MM.1S (cell line): Measurements from ENCODE around the gene ARRDC3.

Source experiments
- DNase-seq: peaks from one replicate; pipeline ENCODE4 v3.0.0-alpha.2; 2015
- H2AFZ ChIP-seq: fragments of 300-600 bp; sonication (generic); 2 replicates; pipeline ENCODE4 v1.6.0; 2016; ENCODE audit warnings: antibody characterized with exemption, low read length
- H3F3A ChIP-seq: fragments of 300-600 bp; sonication (generic); 2 replicates; pipeline ENCODE4 v1.6.1; 2016; ENCODE audit warnings: mild to moderate bottlenecking, antibody characterized with exemption, low read length, moderate library complexity, mixed read lengths; ENCODE audit not compliant: insufficient read depth
- H3K27ac ChIP-seq: fragments of 300-600 bp; sonication (generic); 2 replicates; pipeline ENCODE4 v1.5.1; 2016; ENCODE audit warnings: mild to moderate bottlenecking, low read length
- H3K27me3 ChIP-seq: fragments of 300-600 bp; sonication (generic); replicated peaks from 2 replicates; pipeline ENCODE4 v1.6.0; 2016; ENCODE audit warnings: low read length; ENCODE audit not compliant: insufficient read depth
- H3K36me3 ChIP-seq: fragments of 300-600 bp; sonication (generic); replicated peaks from 2 replicates; pipeline ENCODE4 v1.6.1; 2016; ENCODE audit warnings: mild to moderate bottlenecking, low read length, mixed read lengths; ENCODE audit not compliant: insufficient read depth
- H3K4me1 ChIP-seq: fragments of 300-600 bp; sonication (generic); 2 replicates; pipeline ENCODE4 v1.6.1; 2016; ENCODE audit warnings: low read length, mixed read lengths
- H3K4me2 ChIP-seq: fragments of 300-600 bp; sonication (generic); 2 replicates; pipeline ENCODE4 v1.6.0; 2016; ENCODE audit warnings: low read depth, low read length
- H3K4me3 ChIP-seq: fragments of 300-600 bp; sonication (generic); 2 replicates; pipeline ENCODE4 v1.5.1; 2016; ENCODE audit warnings: low read length, mixed read lengths
- H3K79me2 ChIP-seq: fragments of 300-600 bp; sonication (generic); 2 replicates; pipeline ENCODE4 v1.6.1; 2016; ENCODE audit warnings: mixed run types, low read length, mixed read lengths
- H3K9ac ChIP-seq: fragments of 300-600 bp; sonication (generic); 2 replicates; pipeline ENCODE4 v1.6.1; 2016; ENCODE audit warnings: low read length, mixed read lengths
- H3K9me2 ChIP-seq: fragments of 300-600 bp; sonication (generic); replicated peaks from 2 replicates; pipeline ENCODE4 v1.6.1; 2016; ENCODE audit warnings: mild to moderate bottlenecking, low read length, mixed read lengths; ENCODE audit not compliant: insufficient read depth
- H3K9me3 ChIP-seq: fragments of 300-600 bp; sonication (generic); replicated peaks from 2 replicates; pipeline ENCODE4 v1.6.1; 2016; ENCODE audit warnings: mild to moderate bottlenecking, low read length, mixed read lengths; ENCODE audit not compliant: insufficient read depth
- H4K20me1 ChIP-seq: fragments of 300-600 bp; sonication (generic); 2 replicates; pipeline ENCODE4 v1.6.1; 2016; ENCODE audit warnings: mild to moderate bottlenecking, low read length, moderate library complexity, mixed read lengths; ENCODE audit not compliant: insufficient read depth
- EZH2 ChIP-seq: fragments of 300-600 bp; sonication (generic); optimal IDR thresholded peaks from 2 replicates; pipeline ENCODE3; 2017; ENCODE audit warnings: low read depth, mild to moderate bottlenecking, antibody characterized with exemption, low read length, mixed read lengths
- EZH2phosphoT487 ChIP-seq: fragments of 300-600 bp; sonication (generic); IDR thresholded peaks from 2 replicates; pipeline ENCODE4 v1.6.1; 2018; ENCODE audit warnings: antibody characterized with exemption, low read length
- TF ChIP-seq, protein P1 (sequence below): fragments of 300-600 bp; sonication (generic); IDR thresholded peaks from 2 replicates; pipeline ENCODE4 v1.5.1; 2016; ENCODE audit warnings: antibody characterized with exemption, low read length, mixed read lengths

ARRDC3 gene

DNA sequence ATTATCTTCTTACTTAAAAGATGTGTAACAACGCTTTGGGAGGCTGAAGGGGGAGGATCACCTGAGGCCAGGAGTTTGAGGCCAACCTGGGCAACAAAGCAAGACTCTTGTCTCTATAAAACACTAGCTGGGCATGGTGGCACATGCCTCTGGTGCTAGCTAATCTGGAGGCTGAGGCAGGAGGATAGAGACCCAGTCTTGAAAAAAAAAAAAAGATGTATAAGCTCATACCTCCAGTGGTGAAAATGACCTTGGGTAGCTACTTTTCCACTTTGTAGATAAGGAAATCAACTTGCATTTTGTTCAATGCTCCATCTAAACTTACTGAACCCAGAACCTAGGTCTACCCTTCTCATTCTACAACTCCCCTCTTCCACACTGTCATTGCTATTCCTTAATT is 16.6 kb downstream of the ARRDC3 start:
- no peak for TF ChIP-seq EZH2
- TF ChIP-seq EZH2phosphoT487: no peak
- TF ChIP-seq, protein P1, sequence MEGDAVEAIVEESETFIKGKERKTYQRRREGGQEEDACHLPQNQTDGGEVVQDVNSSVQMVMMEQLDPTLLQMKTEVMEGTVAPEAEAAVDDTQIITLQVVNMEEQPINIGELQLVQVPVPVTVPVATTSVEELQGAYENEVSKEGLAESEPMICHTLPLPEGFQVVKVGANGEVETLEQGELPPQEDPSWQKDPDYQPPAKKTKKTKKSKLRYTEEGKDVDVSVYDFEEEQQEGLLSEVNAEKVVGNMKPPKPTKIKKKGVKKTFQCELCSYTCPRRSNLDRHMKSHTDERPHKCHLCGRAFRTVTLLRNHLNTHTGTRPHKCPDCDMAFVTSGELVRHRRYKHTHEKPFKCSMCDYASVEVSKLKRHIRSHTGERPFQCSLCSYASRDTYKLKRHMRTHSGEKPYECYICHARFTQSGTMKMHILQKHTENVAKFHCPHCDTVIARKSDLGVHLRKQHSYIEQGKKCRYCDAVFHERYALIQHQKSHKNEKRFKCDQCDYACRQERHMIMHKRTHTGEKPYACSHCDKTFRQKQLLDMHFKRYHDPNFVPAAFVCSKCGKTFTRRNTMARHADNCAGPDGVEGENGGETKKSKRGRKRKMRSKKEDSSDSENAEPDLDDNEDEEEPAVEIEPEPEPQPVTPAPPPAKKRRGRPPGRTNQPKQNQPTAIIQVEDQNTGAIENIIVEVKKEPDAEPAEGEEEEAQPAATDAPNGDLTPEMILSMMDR: no peak
- no peaks in the 10 kb centered on the region for H3K27me3 ChIP-seq
- H2AFZ ChIP-seq: no peak overlapping the region
- H3K27ac ChIP-seq: no peak overlapping the region
- no peak overlapping the region for H3K4me3 ChIP-seq
- H4K20me1 ChIP-seq: peaks cover 22% of the 10 kb centered on the region
- no peaks in the 10 kb centered on the region for H3K9me3 ChIP-seq
- DNase-seq: no peak
- H3F3A ChIP-seq: peaks cover 47% of the 10 kb centered on the region
- peaks cover 28% of the 10 kb centered on the region for H3K79me2 ChIP-seq
- no peak overlapping the region for H3K4me2 ChIP-seq
- peaks cover 32% of the 10 kb centered on the region for H3K36me3 ChIP-seq
- peaks cover 5% of the 10 kb centered on the region for H3K4me1 ChIP-seq
- H3K9me2 ChIP-seq: no peaks in the 10 kb centered on the region
- H3K9ac ChIP-seq: no peak overlapping the region

DNA sequence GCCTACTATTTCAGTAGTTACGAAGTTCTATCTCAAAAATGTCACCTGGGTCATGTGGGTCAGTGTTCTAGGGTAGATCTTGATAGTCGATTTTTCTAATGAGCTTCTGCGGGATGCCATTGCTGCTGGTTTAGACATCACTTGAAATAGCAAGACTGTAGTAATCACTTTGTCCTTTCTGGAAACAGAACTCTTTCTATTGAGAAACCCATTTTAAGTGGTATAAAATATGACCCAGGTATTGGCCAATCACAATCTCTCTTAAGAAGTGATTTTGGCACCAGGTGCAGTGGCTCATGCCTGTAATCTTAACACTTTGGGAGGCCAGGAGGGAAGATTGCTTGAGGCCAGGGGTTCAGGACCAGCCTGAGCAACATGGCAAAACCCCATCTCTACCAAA is 17.6 kb downstream of the ARRDC3 start:
- TF ChIP-seq EZH2phosphoT487 (no peak), EZH2 (no peak)
- TF ChIP-seq, protein P1: no peak
- H3K4me2 ChIP-seq: no peak overlapping the region

DNA sequence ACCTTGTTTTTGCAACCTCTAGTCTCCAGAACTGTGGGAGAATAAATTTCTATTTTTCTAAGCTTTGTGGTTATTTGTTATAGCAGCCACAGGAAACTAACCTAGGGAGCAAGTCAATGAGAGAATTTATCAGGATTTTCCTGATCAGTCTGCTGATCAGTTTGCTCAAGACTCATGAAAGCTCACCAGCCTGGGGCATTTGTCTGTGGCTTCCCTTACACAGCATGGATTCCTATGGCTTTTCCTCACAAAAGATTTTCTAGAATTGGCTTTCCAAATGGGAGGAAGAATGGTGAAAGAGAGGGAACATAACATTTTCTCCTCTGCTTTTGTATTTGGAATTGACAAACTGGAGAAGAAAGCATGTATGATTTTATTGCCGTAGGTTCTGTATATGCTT is 20.2 kb downstream of the ARRDC3 start:
- H3K4me1 ChIP-seq: peaks cover 18% of the 10 kb centered on the region
- H3K36me3 ChIP-seq: no peaks in the 10 kb centered on the region
- H3K79me2 ChIP-seq: no peaks in the 10 kb centered on the region
- TF ChIP-seq EZH2 (no peak), EZH2phosphoT487 (no peak)
- TF ChIP-seq, protein P1: no peak
- H3K9me3 ChIP-seq: no peaks in the 10 kb centered on the region
- no peak overlapping the region for H3K4me3 ChIP-seq
- H3K27ac ChIP-seq: no peak overlapping the region
- H3K9me2 ChIP-seq: no peaks in the 10 kb centered on the region
- no peaks in the 10 kb centered on the region for H3K27me3 ChIP-seq
- no peak for DNase-seq
- H3K9ac ChIP-seq: no peak overlapping the region
- no peak overlapping the region for H3K4me2 ChIP-seq
- H2AFZ ChIP-seq: no peak overlapping the region
- H4K20me1 ChIP-seq: no peaks in the 10 kb centered on the region
- H3F3A ChIP-seq: peaks cover 22% of the 10 kb centered on the region

More for the DNA sequence above, 17.6 kb downstream of the ARRDC3 start:
- H3K4me3 ChIP-seq: no peak overlapping the region
- no peaks in the 10 kb centered on the region for H3K27me3 ChIP-seq
- H3K9me2 ChIP-seq: no peaks in the 10 kb centered on the region
- H3K9ac ChIP-seq: no peak overlapping the region
- H3F3A ChIP-seq: peaks cover 47% of the 10 kb centered on the region
- peaks cover 18% of the 10 kb centered on the region for H3K79me2 ChIP-seq
- DNase-seq: no peak
- H3K36me3 ChIP-seq: peaks cover 24% of the 10 kb centered on the region
- H3K4me1 ChIP-seq: peaks cover 12% of the 10 kb centered on the region
- no peak overlapping the region for H3K27ac ChIP-seq
- H4K20me1 ChIP-seq: peaks cover 13% of the 10 kb centered on the region
- no peak overlapping the region for H2AFZ ChIP-seq
- H3K9me3 ChIP-seq: no peaks in the 10 kb centered on the region
